ENCODE measurements around the gene CASP6. TPM values are rescaled to one million over a fixed set of nuclear protein-coding genes. Genes with fewer than 3 reads are reported as not detected.

The CASP6 gene
- total RNA-seq, result 16.5 TPM

- ATAC-seq, result peak; percentile 94
- peak; percentile 96 for DNase-seq (ENCODE audit: low spot score)
These were observed at the start of gene CASP6 for GRCh38 chr4:109702950-109703663. CASP6 (minus strand) TSS chr4:109703445; CDS start chr4:109703395, 50 bp downstream.

GRCh38 chr4:109752525-109752924, 49.3 kb upstream of the CASP6 start:
- ATAC-seq (no peak), DNase-seq (ENCODE audit: low spot score) (no peak)

- no peak for ATAC-seq
- DNase-seq (ENCODE audit: low spot score), result no peak
These were observed 48.6 kb upstream of the CASP6 start for GRCh38 chr4:109751852-109752251.

- DNase-seq (ENCODE audit: low spot score) (no peak), ATAC-seq (no peak)
These were observed 47.5 kb upstream of the CASP6 start for GRCh38 chr4:109750652-109751244.

GRCh38 chr4:109749388-109750082, 46.3 kb upstream of the CASP6 start:
- no peak for DNase-seq (ENCODE audit: low spot score)
- ATAC-seq, result peak; percentile 67

- no peak for DNase-seq (ENCODE audit: low spot score)
- ATAC-seq, result no peak
These were observed 44.9 kb upstream of the CASP6 start for GRCh38 chr4:109748114-109748513.

GRCh38 chr4:109746728-109747127, 43.5 kb upstream of the CASP6 start:
- DNase-seq (ENCODE audit: low spot score) (no peak), ATAC-seq (peak; percentile 86)

GRCh38 chr4:109745830-109746229, 42.6 kb upstream of the CASP6 start:
- DNase-seq (ENCODE audit: low spot score) (no peak), ATAC-seq (no peak)

- DNase-seq (ENCODE audit: low spot score) (no peak), ATAC-seq (no peak)
These were observed 36.3 kb upstream of the CASP6 start for GRCh38 chr4:109739547-109739946.

GRCh38 chr4:109738104-109738872, 35.0 kb upstream of the CASP6 start:
- DNase-seq (ENCODE audit: low spot score) (no peak), ATAC-seq (no peak)

- DNase-seq (ENCODE audit: low spot score) (no peak), ATAC-seq (peak; percentile 68)
These were observed 32.5 kb upstream of the CASP6 start for GRCh38 chr4:109735566-109736365.

GRCh38 chr4:109733728-109734127, 30.5 kb upstream of the CASP6 start:
- DNase-seq (ENCODE audit: low spot score) (no peak), ATAC-seq (no peak)

- no peak for ATAC-seq
- no peak for DNase-seq (ENCODE audit: low spot score)
These were observed 27.6 kb upstream of the CASP6 start for GRCh38 chr4:109730619-109731545.

- ATAC-seq (peak; percentile 88), DNase-seq (ENCODE audit: low spot score) (peak; percentile 95)
These were observed 26.7 kb upstream of the CASP6 start, which contains the start of gene PLA2G12A for GRCh38 chr4:109729718-109730618. PLA2G12A (minus strand) TSS chr4:109730070; CDS start chr4:109729809, 261 bp downstream.

GRCh38 chr4:109729117-109729717, 26.0 kb upstream of the CASP6 start:
- ATAC-seq (no peak), DNase-seq (ENCODE audit: low spot score) (no peak)

- no peak for DNase-seq (ENCODE audit: low spot score)
- no peak for ATAC-seq
These were observed 25.1 kb upstream of the CASP6 start for GRCh38 chr4:109728385-109728784.

- no peak for ATAC-seq
- DNase-seq (ENCODE audit: low spot score), result no peak
These were observed 19.9 kb upstream of the CASP6 start for GRCh38 chr4:109723110-109723509.

GRCh38 chr4:109722357-109722756, 19.1 kb upstream of the CASP6 start:
- no peak for DNase-seq (ENCODE audit: low spot score)
- no peak for ATAC-seq

Measured in left lobe of liver (tissue), 2 donors.